K562 (cell line): Measurements from ENCODE around the gene USP49.

ENCODE experiments used
- CTCF ChIP-seq, 3 experiments: IDR thresholded peaks in 2 of 3; conservative IDR thresholded peaks in 1 of 3; 2 replicates each; pipeline ENCODE4 v1.5.1; 2011 to 2012; ENCODE audit warnings: low read length in 3 of 3, mild to moderate bottlenecking in 3 of 3, control low read depth in 2 of 3, improper control_type of control experiment in 1 of 3, inconsistent platforms in 1 of 3, low read depth in 1 of 3, mixed read lengths in 1 of 3, moderate library complexity in 1 of 3; ENCODE audit not compliant: insufficient read depth in 2 of 3
- NKRF ChIP-seq: fragments of 450-650 bp; IDR thresholded peaks from 2 replicates; pipeline ENCODE4 v1.6.1; 2016; ENCODE audit warnings: borderline replicate concordance
- TARDBP ChIP-seq: fragments of 450-650 bp; IDR thresholded peaks from 2 replicates; pipeline ENCODE4 v1.6.1; 2016
- TBL1XR1 ChIP-seq, 2 experiments: IDR thresholded peaks; 2 replicates each; pipeline ENCODE4 v1.6.1; 2012; ENCODE audit warnings: improper control_type of control experiment in 2 of 2, low read length in 2 of 2, mild to moderate bottlenecking in 1 of 2
- ZNF239 ChIP-seq: fragments of 250-450 bp; sonication (Bioruptor Pico); IDR thresholded peaks from 2 replicates; pipeline ENCODE4 v1.4.0; 2020; ENCODE audit warnings: mild to moderate bottlenecking
- ZNF655 ChIP-seq: fragments of 250-450 bp; sonication (Bioruptor Pico); IDR thresholded peaks from 2 replicates; pipeline ENCODE4 v1.5.0; 2021

- TF ChIP-seq TARDBP, result no peak
- TF ChIP-seq NKRF, result no peak
- TF ChIP-seq TBL1XR1 (IDR thresholded peaks at IDR 0.05; ENCODE audit: low read length in 2 of 2), result no peak
- TF ChIP-seq CTCF (IDR thresholded peaks at IDR 0.05 in 2 of 3, conservative IDR thresholded peaks at IDR 0.05 in 1 of 3; ENCODE audit: insufficient read depth in 2 of 3, low read depth in 1 of 3, low read length in 3 of 3), result no peak
- TF ChIP-seq ZNF239 (CRISPR knock-in tag), result no peak
- no peak for TF ChIP-seq ZNF655 (CRISPR knock-in tag)
These were observed 153.3 kb downstream of the USP49 start for GRCh38 chr6:41741625-41742490.
